ENCODE measurements around the gene ACOT12.

DNA sequence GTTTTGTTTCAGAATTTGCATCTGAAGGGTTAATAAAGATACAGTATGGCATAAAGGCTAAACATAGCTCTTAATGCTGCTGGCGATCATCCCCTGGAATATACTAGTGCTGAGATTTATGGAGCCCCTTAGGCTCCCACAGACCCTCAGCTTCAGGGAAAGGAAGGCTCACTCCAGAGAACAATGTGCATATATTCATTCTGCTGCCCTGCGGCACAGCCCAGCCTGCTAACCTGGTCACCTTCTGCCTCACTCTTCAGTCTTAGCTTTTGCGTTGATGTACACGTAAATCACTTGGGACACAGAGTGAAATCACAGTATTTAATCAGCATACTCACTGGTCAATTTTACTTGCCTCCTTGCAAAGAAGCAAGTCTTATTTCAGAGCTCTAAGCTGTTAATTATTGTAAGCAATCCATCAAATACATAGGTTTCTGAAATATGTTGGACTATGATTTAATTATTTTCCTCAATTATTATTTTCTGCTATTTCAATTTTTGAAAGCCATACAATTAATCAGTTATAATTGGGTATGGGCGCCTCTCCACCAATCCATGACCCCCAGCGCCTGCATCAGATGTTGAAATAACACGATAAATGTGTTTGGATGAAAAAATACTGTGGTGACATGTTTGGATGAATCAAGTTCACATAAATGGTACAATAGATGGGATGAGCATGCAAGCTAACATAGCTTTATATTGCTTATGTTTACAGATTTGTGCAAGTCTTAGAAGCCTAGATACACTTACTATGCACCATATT, 11.4 kb upstream of the ACOT12 start:
- TF ChIP-seq EP300 (IDR thresholded peaks at IDR 0.05), result no peak
- TF ChIP-seq, protein P1, sequence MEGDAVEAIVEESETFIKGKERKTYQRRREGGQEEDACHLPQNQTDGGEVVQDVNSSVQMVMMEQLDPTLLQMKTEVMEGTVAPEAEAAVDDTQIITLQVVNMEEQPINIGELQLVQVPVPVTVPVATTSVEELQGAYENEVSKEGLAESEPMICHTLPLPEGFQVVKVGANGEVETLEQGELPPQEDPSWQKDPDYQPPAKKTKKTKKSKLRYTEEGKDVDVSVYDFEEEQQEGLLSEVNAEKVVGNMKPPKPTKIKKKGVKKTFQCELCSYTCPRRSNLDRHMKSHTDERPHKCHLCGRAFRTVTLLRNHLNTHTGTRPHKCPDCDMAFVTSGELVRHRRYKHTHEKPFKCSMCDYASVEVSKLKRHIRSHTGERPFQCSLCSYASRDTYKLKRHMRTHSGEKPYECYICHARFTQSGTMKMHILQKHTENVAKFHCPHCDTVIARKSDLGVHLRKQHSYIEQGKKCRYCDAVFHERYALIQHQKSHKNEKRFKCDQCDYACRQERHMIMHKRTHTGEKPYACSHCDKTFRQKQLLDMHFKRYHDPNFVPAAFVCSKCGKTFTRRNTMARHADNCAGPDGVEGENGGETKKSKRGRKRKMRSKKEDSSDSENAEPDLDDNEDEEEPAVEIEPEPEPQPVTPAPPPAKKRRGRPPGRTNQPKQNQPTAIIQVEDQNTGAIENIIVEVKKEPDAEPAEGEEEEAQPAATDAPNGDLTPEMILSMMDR (IDR thresholded peaks at IDR 0.05), result no peak
